Measurements from ENCODE around the gene USP31. TPM values are rescaled to one million over a fixed set of nuclear protein-coding genes. Genes with fewer than 3 reads are reported as not detected.

USP31 gene
- total RNA-seq, 2 donors from 2014 or later, result 16.2 to 67.3 TPM

- Histone ChIP-seq H3K27ac (no peak overlapping the region), H3K27me3 (replicated peaks; ENCODE audit: insufficient read depth) (no peaks in the 10 kb centered on the region), H3K4me1 (replicated peaks) (no peaks in the 10 kb centered on the region), H3K9me3 (no peaks in the 10 kb centered on the region), H3K36me3 (no peaks in the 10 kb centered on the region), H3K4me3 (no peak overlapping the region)
- no peak for TF ChIP-seq POLR2A (IDR thresholded peaks at IDR 0.05)
- TF ChIP-seq POLR2AphosphoS5 (IDR thresholded peaks at IDR 0.05), result no peak
- TF ChIP-seq CTCF (IDR thresholded peaks at IDR 0.05), result no peak
- intact Hi-C loops (cut with DNase I), result no loop called here
- 80% methylated on average over 4 of the region's 4 CpGs for WGBS
- no peak for DNase-seq (ENCODE audit: low spot score)
Observed at GRCh38 chr16:23039118-23039517, 110.1 kb downstream of the USP31 start.

- no peak for DNase-seq (ENCODE audit: low spot score)
- Histone ChIP-seq H3K27ac (no peak overlapping the region), H3K4me1 (replicated peaks) (no peaks in the 10 kb centered on the region), H3K27me3 (replicated peaks; ENCODE audit: insufficient read depth) (no peaks in the 10 kb centered on the region), H3K4me3 (no peak overlapping the region), H3K9me3 (no peaks in the 10 kb centered on the region), H3K36me3 (no peaks in the 10 kb centered on the region)
- 21% methylated on average over 1 of the region's 1 CpG for WGBS
- intact Hi-C loops (cut with DNase I), result no loop called here
- TF ChIP-seq POLR2AphosphoS5 (IDR thresholded peaks at IDR 0.05) (no peak), POLR2A (IDR thresholded peaks at IDR 0.05) (no peak), CTCF (IDR thresholded peaks at IDR 0.05) (no peak)
Observed at GRCh38 chr16:23035240-23035639, 114.0 kb downstream of the USP31 start.

GRCh38 chr16:23031508-23032098 is 117.6 kb downstream of the USP31 start:
- 50% methylated on average over 6 of the region's 6 CpGs for WGBS
- no peak for DNase-seq (ENCODE audit: low spot score)
- Histone ChIP-seq H3K27ac (no peak overlapping the region), H3K9me3 (no peaks in the 10 kb centered on the region), H3K36me3 (no peaks in the 10 kb centered on the region), H3K4me1 (replicated peaks) (no peaks in the 10 kb centered on the region), H3K27me3 (replicated peaks; ENCODE audit: insufficient read depth) (no peaks in the 10 kb centered on the region), H3K4me3 (no peak overlapping the region)
- TF ChIP-seq CTCF (IDR thresholded peaks at IDR 0.05), result no peak
- TF ChIP-seq POLR2AphosphoS5 (IDR thresholded peaks at IDR 0.05), result no peak
- no peak for TF ChIP-seq POLR2A (IDR thresholded peaks at IDR 0.05)
- intact Hi-C loops (cut with DNase I), result no loop called here

GRCh38 chr16:23029733-23030420 is 119.4 kb downstream of the USP31 start:
- Histone ChIP-seq H3K36me3 (no peaks in the 10 kb centered on the region), H3K9me3 (no peaks in the 10 kb centered on the region), H3K4me1 (replicated peaks) (no peaks in the 10 kb centered on the region), H3K27ac (no peak overlapping the region), H3K27me3 (replicated peaks; ENCODE audit: insufficient read depth) (no peaks in the 10 kb centered on the region), H3K4me3 (no peak overlapping the region)
- WGBS, result 79% methylated on average over 6 of the region's 6 CpGs
- no peak for TF ChIP-seq POLR2AphosphoS5 (IDR thresholded peaks at IDR 0.05)
- TF ChIP-seq POLR2A (IDR thresholded peaks at IDR 0.05), result no peak
- no peak for TF ChIP-seq CTCF (IDR thresholded peaks at IDR 0.05)
- DNase-seq (ENCODE audit: low spot score), result no peak
- intact Hi-C loops (cut with DNase I), result no loop called here

- no peaks in the 10 kb centered on the region for H3K9me3 ChIP-seq
- WGBS, result 82% methylated on average over 1 of the region's 1 CpG
Observed at GRCh38 chr16:23027386-23027785, 121.9 kb downstream of the USP31 start.

More at GRCh38 chr16:23027386-23027785, 121.9 kb downstream of the USP31 start:
- Histone ChIP-seq H3K4me3 (no peak overlapping the region), H3K4me1 (replicated peaks) (no peaks in the 10 kb centered on the region), H3K36me3 (no peaks in the 10 kb centered on the region), H3K27ac (no peak overlapping the region), H3K27me3 (replicated peaks; ENCODE audit: insufficient read depth) (no peaks in the 10 kb centered on the region)
- DNase-seq (ENCODE audit: low spot score), result no peak
- TF ChIP-seq CTCF (IDR thresholded peaks at IDR 0.05) (no peak), POLR2AphosphoS5 (IDR thresholded peaks at IDR 0.05) (no peak), POLR2A (IDR thresholded peaks at IDR 0.05) (no peak)
- intact Hi-C loops (cut with DNase I), result no loop called here

Measured in prostate gland (tissue), 2 donors.